ENCODE data around the gene TBX15.

The TBX15 gene

GRCh38 chr1:118984722-118985639 is 3.2 kb downstream of the TBX15 start:
- no peak for DNase-seq

- no peak for DNase-seq
These were observed 3.9 kb downstream of the TBX15 start for GRCh38 chr1:118984086-118984721.

- no peak for DNase-seq
These were observed 4.5 kb downstream of the TBX15 start for GRCh38 chr1:118983558-118984041.

GRCh38 chr1:118982821-118983557 is 5.2 kb downstream of the TBX15 start:
- no peak for DNase-seq

GRCh38 chr1:118982266-118982665 is 5.9 kb downstream of the TBX15 start:
- no peak for DNase-seq

GRCh38 chr1:118981436-118981835 is 6.7 kb downstream of the TBX15 start:
- DNase-seq, result no peak

- DNase-seq, result no peak
These were observed 8.2 kb downstream of the TBX15 start for GRCh38 chr1:118979754-118980575.

GRCh38 chr1:118978914-118979701 is 9.0 kb downstream of the TBX15 start:
- no peak for DNase-seq

GRCh38 chr1:118977600-118977999 is 10.5 kb downstream of the TBX15 start:
- no peak for DNase-seq

- no peak for DNase-seq
These were observed 13.5 kb downstream of the TBX15 start for GRCh38 chr1:118974661-118975060.

GRCh38 chr1:118973531-118974137 is 14.5 kb downstream of the TBX15 start:
- no peak for DNase-seq

- DNase-seq, result no peak
These were observed 15.1 kb downstream of the TBX15 start for GRCh38 chr1:118973032-118973431.

- no peak for DNase-seq
These were observed 17.7 kb downstream of the TBX15 start for GRCh38 chr1:118970451-118970850.

GRCh38 chr1:118963456-118964430 is 24.4 kb downstream of the TBX15 start:
- DNase-seq, result no peak

- DNase-seq, result no peak
These were observed 25.0 kb downstream of the TBX15 start for GRCh38 chr1:118963138-118963455.

GRCh38 chr1:118961156-118961555 is 27.0 kb downstream of the TBX15 start:
- no peak for DNase-seq

GRCh38 chr1:118960567-118961136 is 27.5 kb downstream of the TBX15 start:
- DNase-seq, result no peak

GRCh38 chr1:118960026-118960561 is 28.0 kb downstream of the TBX15 start:
- no peak for DNase-seq

- no peak for DNase-seq
These were observed 29.1 kb downstream of the TBX15 start for GRCh38 chr1:118958937-118959631.

Measured in activated CD8-positive, alpha-beta memory T cell treated with anti-CD3 and anti-CD28 coated beads, Interleukin-2, amount 50 U/mL, for 4 hours (primary cell).